ENCODE measurements around the gene TCF21.

TCF21 gene

GRCh38 chr6:133854364-133855275 is 34.3 kb upstream of the TCF21 start:
- no peak overlapping the region for H3K27ac ChIP-seq
- H3K79me2 ChIP-seq = no peaks in the 10 kb centered on the region
- H3K4me2 ChIP-seq (ENCODE audit: low read length) = no peak overlapping the region
- H2AFZ ChIP-seq = no peak overlapping the region
- H3K36me3 ChIP-seq (ENCODE audit: control insufficient read depth, insufficient read depth, low read length) = no peaks in the 10 kb centered on the region
- no peak overlapping the region for H3K4me3 ChIP-seq (ENCODE audit: low read depth, low read length)
- no peaks in the 10 kb centered on the region for H3K9me3 ChIP-seq (ENCODE audit: control insufficient read depth, low read length)
- TF ChIP-seq CTCF (IDR thresholded peaks at IDR 0.05) = no peak
- H3K4me1 ChIP-seq = no peaks in the 10 kb centered on the region
- no peak overlapping the region for H3K9ac ChIP-seq
- peaks cover 18% of the 10 kb centered on the region for H3K27me3 ChIP-seq (ENCODE audit: control insufficient read depth, insufficient read depth, low read length)

- H3K79me2 ChIP-seq = no peaks in the 10 kb centered on the region
- no peak overlapping the region for H3K27ac ChIP-seq
- H3K9me3 ChIP-seq (ENCODE audit: control insufficient read depth, low read length) = no peaks in the 10 kb centered on the region
- no peak overlapping the region for H3K4me3 ChIP-seq (ENCODE audit: low read depth, low read length)
- H2AFZ ChIP-seq = no peak overlapping the region
- H3K9ac ChIP-seq = no peak overlapping the region
- peaks cover 18% of the 10 kb centered on the region for H3K27me3 ChIP-seq (ENCODE audit: control insufficient read depth, insufficient read depth, low read length)
- no peaks in the 10 kb centered on the region for H3K36me3 ChIP-seq (ENCODE audit: control insufficient read depth, insufficient read depth, low read length)
- H3K4me2 ChIP-seq (ENCODE audit: low read length) = no peak overlapping the region
- no peaks in the 10 kb centered on the region for H3K4me1 ChIP-seq
- TF ChIP-seq CTCF (IDR thresholded peaks at IDR 0.05) = no peak
Observed at GRCh38 chr6:133855276-133855990, 33.5 kb upstream of the TCF21 start.

DNA sequence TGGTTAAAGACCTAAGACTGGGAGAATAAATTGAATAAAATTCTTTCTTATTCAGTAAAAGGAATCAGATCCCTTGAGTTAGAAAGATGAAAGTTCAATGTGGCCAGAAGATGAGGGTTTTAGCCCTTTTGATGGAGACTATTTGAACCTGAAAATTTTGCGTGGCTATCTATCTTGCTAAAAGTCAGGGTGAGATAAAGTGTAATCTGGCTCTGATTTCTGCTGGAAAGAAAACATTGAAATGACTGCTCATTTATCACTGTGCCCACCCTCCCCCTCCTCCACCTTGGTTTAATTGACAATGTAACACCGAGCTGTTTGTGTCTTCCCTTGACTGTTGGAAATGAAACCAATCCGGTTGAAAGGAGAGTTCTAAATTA is 32.9 kb upstream of the TCF21 start:
- H3K27ac ChIP-seq = no peak overlapping the region
- TF ChIP-seq CTCF (IDR thresholded peaks at IDR 0.05) = no peak
- H3K9me3 ChIP-seq (ENCODE audit: control insufficient read depth, low read length) = no peaks in the 10 kb centered on the region
- no peak overlapping the region for H3K4me2 ChIP-seq (ENCODE audit: low read length)
- H3K9ac ChIP-seq = no peak overlapping the region
- H3K4me3 ChIP-seq (ENCODE audit: low read depth, low read length) = no peak overlapping the region
- H3K36me3 ChIP-seq (ENCODE audit: control insufficient read depth, insufficient read depth, low read length) = no peaks in the 10 kb centered on the region
- H3K4me1 ChIP-seq = no peaks in the 10 kb centered on the region
- H3K27me3 ChIP-seq (ENCODE audit: control insufficient read depth, insufficient read depth, low read length) = peaks cover 18% of the 10 kb centered on the region
- no peak overlapping the region for H2AFZ ChIP-seq
- H3K79me2 ChIP-seq = no peaks in the 10 kb centered on the region

GRCh38 chr6:133856911-133857310 is 32.0 kb upstream of the TCF21 start:
- Histone ChIP-seq H3K27ac (no peak overlapping the region), H3K79me2 (no peaks in the 10 kb centered on the region), H3K9ac (no peak overlapping the region), H3K27me3 (ENCODE audit: control insufficient read depth, insufficient read depth, low read length) (peaks cover 18% of the 10 kb centered on the region), H3K4me3 (ENCODE audit: low read depth, low read length) (no peak overlapping the region), H3K4me1 (no peaks in the 10 kb centered on the region), H3K36me3 (ENCODE audit: control insufficient read depth, insufficient read depth, low read length) (no peaks in the 10 kb centered on the region), H3K9me3 (ENCODE audit: control insufficient read depth, low read length) (no peaks in the 10 kb centered on the region), H3K4me2 (ENCODE audit: low read length) (no peak overlapping the region), H2AFZ (no peak overlapping the region)
- TF ChIP-seq CTCF (IDR thresholded peaks at IDR 0.05) = no peak
